ENCODE measurements around the gene INF2. TPM values are rescaled to one million over a fixed set of nuclear protein-coding genes. Genes with fewer than 3 reads are reported as not detected.

The INF2 gene
- total and polyA plus RNA-seq, 2 donors (not counting 3 experiments of a cell fraction or from before 2014, with no cell fraction given), result 55.3 to 124 TPM

GRCh38 chr14:104741108-104741802 is 51.8 kb downstream of the INF2 start:
- Histone ChIP-seq H3K27ac (ENCODE audit: insufficient read depth, low read depth, low read length) (no peak overlapping the region), H2AFZ (ENCODE audit: low read depth, low read length) (no peak overlapping the region), H3K27me3 (ENCODE audit: control insufficient read depth in 2 of 2, insufficient read depth in 2 of 2, low read length in 2 of 2) (no peaks in the 10 kb centered on the region), H3K4me3 (replicated peaks in 1 of 3; ENCODE audit: insufficient read depth in 1 of 3, low read depth in 1 of 3, low read length in 3 of 3) (no peak overlapping the region), H3K36me3 (ENCODE audit: control insufficient read depth in 2 of 2, extremely low read depth in 1 of 2, insufficient read depth in 2 of 2, low read length in 2 of 2) (no peaks in the 10 kb centered on the region), H3K79me2 (ENCODE audit: control insufficient read depth, insufficient read depth, low read length) (no peaks in the 10 kb centered on the region), H4K20me1 (replicated peaks; ENCODE audit: control insufficient read depth, extremely low read depth, insufficient read depth, low read length) (no peaks in the 10 kb centered on the region), H3K9me1 (replicated peaks; ENCODE audit: control insufficient read depth, extremely low read depth, insufficient read depth, low read length) (no peaks in the 10 kb centered on the region), H3K4me2 (ENCODE audit: insufficient read depth, low read length) (no peak overlapping the region), H3K9me3 (replicated peaks; ENCODE audit: control insufficient read depth, insufficient read depth, low read length) (no peaks in the 10 kb centered on the region), H3K9ac (replicated peaks; ENCODE audit: extremely low read depth, insufficient read depth, low read length) (no peak overlapping the region), H3K4me1 (ENCODE audit: control insufficient read depth, extremely low read depth, insufficient read depth, low read length) (peaks cover 6% of the 10 kb centered on the region)
- FAIRE-seq (no peak), DNase-seq (ENCODE audit: low read depth, low spot score) (no peak)
- CTCF ChIA-PET, result no interaction called here
- no peak for TF ChIP-seq CTCF (IDR thresholded peaks at IDR 0.05; ENCODE audit: extremely low read depth in 1 of 2, insufficient read depth in 1 of 2, low read depth in 1 of 2, low read length in 2 of 2)
- no peak for TF ChIP-seq MAX (IDR thresholded peaks at IDR 0.05; ENCODE audit: insufficient read depth, insufficient read length)
- TF ChIP-seq EZH2 (IDR thresholded peaks at IDR 0.05; ENCODE audit: borderline replicate concordance, low read depth, low read length, severe bottlenecking), result no peak
- TF ChIP-seq GATA2 (IDR thresholded peaks at IDR 0.05; ENCODE audit: insufficient read depth, insufficient read length, low read depth, low read length), result no peak
- no peak for TF ChIP-seq JUN (IDR thresholded peaks at IDR 0.05; ENCODE audit: borderline replicate concordance, insufficient read depth, insufficient read length, low read depth)
- no peak for TF ChIP-seq POLR2AphosphoS5 (IDR thresholded peaks at IDR 0.05; ENCODE audit: insufficient read depth, low read depth, low read length)
- no peak for TF ChIP-seq POLR2A (IDR thresholded peaks at IDR 0.05; ENCODE audit: low read depth, low read length)
- no peak for TF ChIP-seq FOS (IDR thresholded peaks at IDR 0.05; ENCODE audit: borderline replicate concordance, insufficient read depth, low read length)
- no peak for TF ChIP-seq MYC (IDR thresholded peaks at IDR 0.05; ENCODE audit: low read depth, low read length)
- intact Hi-C loops (cut with micrococcal nuclease) (no loop called here), dilution Hi-C loops (cut with MboI; ENCODE audit: extremely low pct_ligation_motif_present, low sequenced_read_pairs) (no loop called here)
- BruUV-seq (replicated peaks), result no TSS peak
- POLR2A ChIA-PET, result no interaction called here

Data from endothelial cell of umbilical vein (primary cell).